WTC11 (cell line): ENCODE data around the gene BMF.

Source experiments
- ARID4B ChIP-seq: sonication (generic); formaldehyde crosslinking; IDR thresholded peaks from 2 replicates; pipeline ENCODE4 v1.8.0; 2023; ENCODE audit warnings: missing genetic modification reagents, mild to moderate bottlenecking, borderline replicate concordance
- CREM ChIP-seq: sonication (generic); formaldehyde crosslinking; IDR thresholded peaks from 2 replicates; pipeline ENCODE4 v1.8.1; 2022; ENCODE audit warnings: mild to moderate bottlenecking, missing genetic modification reagents, moderate library complexity
- ELF4 ChIP-seq: sonication (generic); formaldehyde crosslinking; IDR thresholded peaks from 2 replicates; pipeline ENCODE4 v1.8.1; 2022; ENCODE audit warnings: low read depth, mild to moderate bottlenecking, moderate library complexity, missing genetic modification reagents
- FOXK1 ChIP-seq: sonication (generic); formaldehyde crosslinking; IDR thresholded peaks from 2 replicates; pipeline ENCODE4 v1.8.0; 2022; ENCODE audit warnings: mild to moderate bottlenecking, moderate library complexity, missing genetic modification reagents
- JUN ChIP-seq: sonication (generic); formaldehyde crosslinking; IDR thresholded peaks from 2 replicates; pipeline ENCODE4 v1.8.0; 2023; ENCODE audit warnings: mild to moderate bottlenecking, missing genetic modification reagents
- MXD4 ChIP-seq: fragments of 250-450 bp; sonication (Bioruptor Pico); IDR thresholded peaks from 2 replicates; pipeline ENCODE4 v1.8.0; 2021; ENCODE audit warnings: mild to moderate bottlenecking, moderate library complexity, borderline replicate concordance
- SMAD4 ChIP-seq: sonication (generic); formaldehyde crosslinking; IDR thresholded peaks from 2 replicates; pipeline ENCODE4 v1.8.0; 2022; ENCODE audit warnings: mild to moderate bottlenecking, missing genetic modification reagents
- TP53 ChIP-seq: sonication (generic); formaldehyde crosslinking; IDR thresholded peaks from 2 replicates; pipeline ENCODE4 v1.8.1; 2023; ENCODE audit warnings: mild to moderate bottlenecking, missing genetic modification reagents
- ZNF263 ChIP-seq: sonication (generic); formaldehyde crosslinking; IDR thresholded peaks from 2 replicates; pipeline ENCODE4 v1.8.1; 2022; ENCODE audit warnings: low read depth, mild to moderate bottlenecking, moderate library complexity, missing genetic modification reagents
- ZNF317 ChIP-seq: sonication (generic); formaldehyde crosslinking; IDR thresholded peaks from 2 replicates; pipeline ENCODE4 v1.8.1; 2023; ENCODE audit warnings: low read depth, mild to moderate bottlenecking, moderate library complexity, missing genetic modification reagents, borderline replicate concordance
- TF ChIP-seq, protein P1 (sequence below): fragments of 200-600 bp; IDR thresholded peaks from 2 replicates; pipeline ENCODE4 v1.8.0; 2022; ENCODE audit warnings: antibody characterized with exemption
- TF ChIP-seq, protein P2 (sequence below): sonication (generic); formaldehyde crosslinking; IDR thresholded peaks from 2 replicates; pipeline ENCODE4 v1.8.0; 2022; ENCODE audit warnings: mild to moderate bottlenecking, missing genetic modification reagents
- TF ChIP-seq, protein P3 (sequence below): fragments of 250-450 bp; sonication (Bioruptor Pico); IDR thresholded peaks from 2 replicates; pipeline ENCODE4 v1.9.0; 2021; ENCODE audit warnings: moderate library complexity, mild to moderate bottlenecking, inconsistent platforms, borderline replicate concordance
- TF ChIP-seq, protein P4 (sequence below): sonication (generic); formaldehyde crosslinking; IDR thresholded peaks from 2 replicates; pipeline ENCODE4 v1.8.1; 2023; ENCODE audit warnings: mild to moderate bottlenecking, missing genetic modification reagents

DNA sequence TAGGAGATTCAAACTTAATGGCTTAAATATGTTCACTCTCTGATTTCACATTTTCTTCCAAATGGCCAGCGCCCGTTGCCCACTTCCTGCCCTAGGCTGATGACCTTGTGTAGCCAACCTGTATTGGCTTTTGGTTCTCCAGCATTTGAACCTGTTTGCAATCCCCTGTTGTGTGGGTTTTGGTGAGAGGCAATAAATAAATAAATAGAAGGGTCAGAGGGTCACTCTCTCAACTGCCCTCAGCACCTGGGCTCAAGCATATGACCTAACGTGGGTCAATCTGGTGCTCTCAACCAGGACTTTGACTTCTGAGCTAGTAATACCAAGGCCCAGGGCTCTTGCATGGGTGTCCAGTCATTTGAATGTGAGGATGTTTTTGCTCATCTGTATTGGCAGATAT, 67.9 kb downstream of the BMF start:
- TF ChIP-seq, protein P1, sequence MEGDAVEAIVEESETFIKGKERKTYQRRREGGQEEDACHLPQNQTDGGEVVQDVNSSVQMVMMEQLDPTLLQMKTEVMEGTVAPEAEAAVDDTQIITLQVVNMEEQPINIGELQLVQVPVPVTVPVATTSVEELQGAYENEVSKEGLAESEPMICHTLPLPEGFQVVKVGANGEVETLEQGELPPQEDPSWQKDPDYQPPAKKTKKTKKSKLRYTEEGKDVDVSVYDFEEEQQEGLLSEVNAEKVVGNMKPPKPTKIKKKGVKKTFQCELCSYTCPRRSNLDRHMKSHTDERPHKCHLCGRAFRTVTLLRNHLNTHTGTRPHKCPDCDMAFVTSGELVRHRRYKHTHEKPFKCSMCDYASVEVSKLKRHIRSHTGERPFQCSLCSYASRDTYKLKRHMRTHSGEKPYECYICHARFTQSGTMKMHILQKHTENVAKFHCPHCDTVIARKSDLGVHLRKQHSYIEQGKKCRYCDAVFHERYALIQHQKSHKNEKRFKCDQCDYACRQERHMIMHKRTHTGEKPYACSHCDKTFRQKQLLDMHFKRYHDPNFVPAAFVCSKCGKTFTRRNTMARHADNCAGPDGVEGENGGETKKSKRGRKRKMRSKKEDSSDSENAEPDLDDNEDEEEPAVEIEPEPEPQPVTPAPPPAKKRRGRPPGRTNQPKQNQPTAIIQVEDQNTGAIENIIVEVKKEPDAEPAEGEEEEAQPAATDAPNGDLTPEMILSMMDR: no peak
- no peak for TF ChIP-seq JUN (CRISPR knock-in tag)
- TF ChIP-seq, protein P2, sequence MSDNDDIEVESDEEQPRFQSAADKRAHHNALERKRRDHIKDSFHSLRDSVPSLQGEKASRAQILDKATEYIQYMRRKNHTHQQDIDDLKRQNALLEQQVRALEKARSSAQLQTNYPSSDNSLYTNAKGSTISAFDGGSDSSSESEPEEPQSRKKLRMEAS (CRISPR knock-in tag): no peak
- no peak for TF ChIP-seq MXD4
- no peak for TF ChIP-seq ZNF317
- no peak for TF ChIP-seq SMAD4 (CRISPR knock-in tag)
- no peak for TF ChIP-seq FOXK1 (CRISPR knock-in tag)
- no peak for TF ChIP-seq ARID4B (CRISPR knock-in tag)
- no peak for TF ChIP-seq ELF4 (CRISPR knock-in tag)
- TF ChIP-seq TP53 (CRISPR knock-in tag): no peak
- TF ChIP-seq, protein P3, sequence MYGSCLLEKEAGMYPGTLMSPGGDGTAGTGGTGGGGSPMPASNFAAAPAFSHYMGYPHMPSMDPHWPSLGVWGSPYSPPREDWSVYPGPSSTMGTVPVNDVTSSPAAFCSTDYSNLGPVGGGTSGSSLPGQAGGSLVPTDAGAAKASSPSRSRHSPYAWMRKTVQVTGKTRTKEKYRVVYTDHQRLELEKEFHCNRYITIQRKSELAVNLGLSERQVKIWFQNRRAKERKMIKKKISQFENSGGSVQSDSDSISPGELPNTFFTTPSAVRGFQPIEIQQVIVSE (CRISPR knock-in tag): no peak
- TF ChIP-seq, protein P4, sequence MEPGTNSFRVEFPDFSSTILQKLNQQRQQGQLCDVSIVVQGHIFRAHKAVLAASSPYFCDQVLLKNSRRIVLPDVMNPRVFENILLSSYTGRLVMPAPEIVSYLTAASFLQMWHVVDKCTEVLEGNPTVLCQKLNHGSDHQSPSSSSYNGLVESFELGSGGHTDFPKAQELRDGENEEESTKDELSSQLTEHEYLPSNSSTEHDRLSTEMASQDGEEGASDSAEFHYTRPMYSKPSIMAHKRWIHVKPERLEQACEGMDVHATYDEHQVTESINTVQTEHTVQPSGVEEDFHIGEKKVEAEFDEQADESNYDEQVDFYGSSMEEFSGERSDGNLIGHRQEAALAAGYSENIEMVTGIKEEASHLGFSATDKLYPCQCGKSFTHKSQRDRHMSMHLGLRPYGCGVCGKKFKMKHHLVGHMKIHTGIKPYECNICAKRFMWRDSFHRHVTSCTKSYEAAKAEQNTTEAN (CRISPR knock-in tag): no peak
- TF ChIP-seq ZNF263 (CRISPR knock-in tag): no peak
- TF ChIP-seq CREM (CRISPR knock-in tag): no peak
